HG03064 (cell line): ENCODE data around the gene SMURF1.

Source experiments
- ATAC-seq: cut with Tn5 transposase; IDR thresholded peaks from one replicate; pipeline ENCODE4 v1.9.1; 2021; ENCODE audit warnings: low read depth; ENCODE audit not compliant: unreplicated experiment

Gene SMURF1

DNA sequence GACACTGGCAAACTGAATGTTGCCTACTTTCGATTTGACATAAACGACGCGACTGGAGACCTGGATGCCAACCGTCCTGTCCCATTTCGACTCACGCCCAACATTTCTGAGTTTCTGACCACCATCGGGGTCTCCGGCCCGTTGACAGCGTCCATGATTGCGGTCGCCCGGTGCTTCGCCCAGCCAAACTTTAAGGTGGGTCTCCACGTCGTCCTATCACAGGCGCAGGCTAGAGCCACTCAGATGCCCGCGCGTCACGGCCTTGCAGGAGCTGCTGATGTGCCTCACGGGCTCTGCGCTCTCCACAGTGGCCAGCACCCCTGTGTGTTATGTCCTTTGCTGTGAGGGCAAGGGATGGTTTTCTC, 132.6 kb downstream of the SMURF1 start:
- no peak for ATAC-seq

DNA sequence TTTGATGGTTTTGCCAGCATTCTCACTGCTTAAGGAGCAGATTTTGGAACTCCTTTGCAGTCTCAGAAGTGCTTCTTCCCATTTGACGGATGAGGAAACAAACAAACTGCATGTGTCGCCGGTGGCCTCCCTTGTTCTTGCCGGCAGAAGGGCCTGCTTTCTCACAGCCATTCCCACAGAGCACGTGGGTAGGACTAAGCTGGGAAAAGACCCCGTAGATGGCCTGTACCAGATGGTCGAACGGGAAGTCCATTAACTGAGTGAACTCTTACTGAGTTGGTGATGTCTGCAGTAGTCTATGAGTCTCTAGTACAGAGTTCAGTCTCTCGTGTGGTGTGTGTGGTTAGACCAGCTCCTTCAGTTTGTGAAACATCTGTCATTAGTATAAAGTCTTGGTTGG, 133.6 kb downstream of the SMURF1 start:
- no peak for ATAC-seq

DNA sequence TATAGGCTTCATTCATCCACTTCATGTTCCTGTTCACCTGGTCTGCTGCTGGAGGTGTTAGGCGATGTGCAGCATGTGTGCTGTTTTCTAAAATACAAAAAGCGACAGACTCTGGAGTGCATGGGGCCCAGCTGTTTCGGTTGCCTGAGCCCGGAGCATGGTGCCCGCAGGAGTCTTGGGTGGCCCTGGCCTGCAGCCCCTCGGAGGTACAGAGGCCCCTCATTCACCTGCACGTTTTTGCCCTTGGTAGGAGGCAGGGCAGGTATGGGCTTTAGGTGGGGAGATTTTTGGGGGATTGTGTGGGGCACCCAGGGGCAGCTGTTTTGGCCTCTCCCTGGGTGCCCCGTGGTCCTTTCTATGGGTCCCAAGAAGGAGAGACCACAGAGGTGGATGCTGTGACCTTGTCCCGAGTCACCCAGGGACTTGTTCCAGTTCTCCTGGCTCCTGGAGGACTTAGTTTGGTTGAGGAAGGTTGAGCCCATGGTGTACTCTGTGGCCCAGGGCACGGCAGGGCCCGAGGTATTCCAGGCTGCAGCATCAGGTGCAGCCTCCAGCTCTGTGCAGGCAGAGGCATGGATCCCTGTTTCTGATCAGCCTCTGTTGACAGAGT, 134.9 kb downstream of the SMURF1 start:
- no peak for ATAC-seq

DNA sequence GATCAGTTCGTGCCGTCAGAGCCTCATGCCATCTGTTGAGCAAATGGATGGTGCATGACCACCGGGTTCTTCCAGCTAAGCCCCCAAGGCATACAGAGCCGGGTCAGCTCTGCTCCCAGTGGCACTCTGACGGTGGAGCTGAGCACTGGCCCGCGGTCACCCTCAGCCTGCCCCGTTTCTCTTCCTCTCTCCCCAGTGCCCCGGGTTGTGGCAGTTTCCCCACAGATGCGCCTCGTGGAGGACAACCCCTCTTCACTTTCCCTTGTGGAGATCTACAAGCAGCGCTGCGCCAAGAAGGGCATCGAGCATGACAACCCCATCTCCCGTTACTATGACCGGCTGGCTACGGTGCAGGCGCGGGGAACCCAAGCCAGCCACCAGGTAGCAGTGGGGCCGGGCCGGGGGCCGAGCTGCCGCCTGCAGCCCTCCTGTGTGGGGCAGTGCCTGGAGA, 135.7 kb downstream of the SMURF1 start:
- no peak for ATAC-seq

DNA sequence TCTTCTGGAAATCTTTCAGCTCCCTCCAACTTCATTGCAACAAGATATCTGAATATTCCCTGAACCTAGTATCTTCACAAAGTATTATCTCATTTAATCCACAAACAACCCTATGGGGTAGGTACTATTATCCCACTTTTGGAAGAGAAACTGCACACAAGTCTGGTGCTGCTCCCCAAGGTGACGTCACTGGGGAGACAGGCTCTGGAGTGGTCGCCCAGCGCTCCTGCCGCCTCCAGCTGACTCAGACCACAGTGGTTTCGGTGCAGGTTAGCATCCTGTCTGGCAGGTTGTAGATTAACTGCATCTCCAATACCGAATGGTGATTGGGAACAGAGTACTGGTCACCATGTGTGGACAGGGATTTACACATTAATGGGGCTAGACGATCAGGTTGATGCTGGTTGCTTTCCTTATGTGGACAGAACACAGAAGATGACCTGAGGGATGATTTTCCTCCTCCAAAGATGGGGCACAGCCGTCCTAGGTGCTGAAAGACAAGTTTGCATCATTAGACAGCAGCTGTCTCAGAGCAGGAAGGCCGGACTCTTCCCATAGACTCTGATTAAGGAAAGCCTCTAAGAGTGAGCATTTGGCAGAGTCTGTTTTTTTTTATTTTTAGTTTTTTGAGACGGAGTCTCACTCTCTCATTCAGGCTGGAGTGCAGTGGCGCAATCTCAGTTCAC, 137.0 kb downstream of the SMURF1 start:
- no peak for ATAC-seq

DNA sequence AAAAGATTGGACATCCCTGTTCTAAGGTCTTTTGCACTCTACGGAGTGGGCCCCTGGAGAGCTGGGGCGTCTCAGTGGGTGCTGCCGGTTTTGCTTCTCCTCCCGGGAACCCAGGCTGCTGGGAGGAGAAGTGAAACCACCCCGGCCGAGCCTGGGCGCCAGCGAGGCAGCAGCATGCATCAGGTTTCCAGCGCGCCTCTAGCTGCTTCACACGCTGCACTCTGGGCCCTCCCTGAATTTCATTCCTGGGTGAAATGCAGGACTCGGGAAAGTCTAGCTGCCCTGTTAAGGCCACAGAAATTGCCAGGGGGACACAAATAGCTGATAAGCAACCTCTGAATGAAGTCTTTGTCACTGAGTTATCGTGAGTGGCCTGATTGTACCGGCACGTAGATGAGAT, 138.1 kb downstream of the SMURF1 start:
- ATAC-seq = no peak

DNA sequence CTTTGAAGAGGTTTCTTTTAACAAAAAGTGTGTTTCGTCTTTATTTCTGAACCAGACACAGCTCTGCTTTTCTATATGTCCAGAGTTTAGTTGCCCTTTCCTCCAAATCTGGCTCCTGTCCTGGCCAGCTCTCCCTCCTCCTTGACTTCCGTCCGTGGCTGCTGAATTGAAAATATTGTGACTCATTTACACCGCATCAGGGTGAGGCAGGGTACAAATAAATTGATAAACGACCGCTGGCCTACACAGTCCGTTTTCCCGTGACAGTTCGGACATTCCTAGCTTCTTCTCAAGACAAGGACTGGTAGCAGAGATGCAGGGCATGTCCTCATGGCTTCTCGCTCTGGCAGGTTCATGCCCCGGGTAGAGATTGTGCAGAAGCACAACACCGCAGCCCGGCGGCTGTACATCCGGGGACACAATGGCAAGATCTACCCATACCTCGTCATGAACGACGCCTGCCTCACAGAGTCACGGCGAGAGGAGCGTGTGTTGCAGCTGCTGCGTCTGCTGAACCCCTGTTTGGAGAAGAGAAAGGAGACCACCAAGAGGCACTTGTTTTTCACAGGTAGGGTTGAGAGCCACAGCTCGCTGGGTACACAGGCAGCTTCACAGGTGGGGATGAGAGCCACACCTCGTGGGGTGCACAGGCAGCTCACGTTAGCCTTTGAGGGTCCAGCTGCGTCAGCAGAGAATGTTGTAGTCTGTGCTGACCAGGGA, 139.0 kb downstream of the SMURF1 start:
- ATAC-seq = no peak

DNA sequence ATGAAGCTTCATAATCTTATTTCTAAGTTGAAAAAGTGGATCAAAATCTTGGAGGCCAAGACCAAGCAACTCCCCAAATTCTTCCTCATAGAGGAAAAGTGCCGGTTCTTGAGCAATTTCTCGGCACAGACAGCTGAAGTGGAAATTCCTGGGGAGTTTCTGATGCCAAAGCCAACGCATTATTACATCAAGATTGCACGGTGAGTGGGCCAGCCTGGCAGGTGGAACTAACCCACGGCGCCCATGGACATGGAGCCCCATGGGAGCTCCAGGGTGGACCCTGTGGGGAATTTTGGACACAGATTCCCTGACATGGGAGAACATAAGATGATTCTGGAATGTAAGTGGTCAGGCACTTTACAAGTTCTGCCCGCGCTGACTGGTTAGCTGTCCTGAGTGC, 139.7 kb downstream of the SMURF1 start:
- no peak for ATAC-seq

DNA sequence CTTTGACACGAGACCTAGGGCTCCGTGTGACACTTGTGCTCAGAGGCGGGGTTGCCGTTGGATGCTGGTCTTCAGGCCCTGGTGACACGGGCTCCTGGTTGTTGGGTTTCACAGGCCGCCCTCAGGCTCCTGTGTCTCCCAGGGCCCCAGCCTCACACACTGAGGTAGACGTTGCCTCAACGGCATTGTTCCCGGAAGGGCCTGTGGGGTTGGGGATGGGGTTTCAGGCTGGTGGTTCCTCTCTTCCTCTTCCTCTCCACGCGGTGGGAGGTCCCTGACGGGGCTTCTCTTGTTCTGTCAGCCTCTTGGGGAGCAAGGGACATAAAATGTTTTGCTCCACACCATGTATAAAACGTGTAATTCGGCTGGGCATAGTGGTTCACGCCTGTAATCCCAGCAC, 140.5 kb downstream of the SMURF1 start:
- ATAC-seq = no peak

DNA sequence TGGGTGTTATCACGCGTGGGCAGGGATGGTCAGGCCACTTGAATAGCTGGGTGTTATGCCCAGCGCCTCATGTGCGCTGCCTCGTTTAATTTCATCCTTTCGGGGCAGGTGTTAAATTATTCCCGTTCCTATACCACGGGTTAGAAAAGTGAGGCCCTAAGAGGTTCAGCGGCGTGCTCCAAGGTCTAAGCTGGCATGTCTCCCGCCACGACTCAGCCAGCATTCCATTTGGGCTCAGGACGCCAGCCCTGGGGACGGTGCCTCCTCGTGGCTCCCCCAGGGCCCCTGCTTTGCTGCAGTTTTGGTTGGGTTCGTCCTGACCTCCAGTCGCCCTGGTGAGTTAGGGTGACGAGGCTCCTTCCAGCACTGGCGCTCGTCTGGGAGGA, 141.1 kb downstream of the SMURF1 start:
- ATAC-seq = no peak

DNA sequence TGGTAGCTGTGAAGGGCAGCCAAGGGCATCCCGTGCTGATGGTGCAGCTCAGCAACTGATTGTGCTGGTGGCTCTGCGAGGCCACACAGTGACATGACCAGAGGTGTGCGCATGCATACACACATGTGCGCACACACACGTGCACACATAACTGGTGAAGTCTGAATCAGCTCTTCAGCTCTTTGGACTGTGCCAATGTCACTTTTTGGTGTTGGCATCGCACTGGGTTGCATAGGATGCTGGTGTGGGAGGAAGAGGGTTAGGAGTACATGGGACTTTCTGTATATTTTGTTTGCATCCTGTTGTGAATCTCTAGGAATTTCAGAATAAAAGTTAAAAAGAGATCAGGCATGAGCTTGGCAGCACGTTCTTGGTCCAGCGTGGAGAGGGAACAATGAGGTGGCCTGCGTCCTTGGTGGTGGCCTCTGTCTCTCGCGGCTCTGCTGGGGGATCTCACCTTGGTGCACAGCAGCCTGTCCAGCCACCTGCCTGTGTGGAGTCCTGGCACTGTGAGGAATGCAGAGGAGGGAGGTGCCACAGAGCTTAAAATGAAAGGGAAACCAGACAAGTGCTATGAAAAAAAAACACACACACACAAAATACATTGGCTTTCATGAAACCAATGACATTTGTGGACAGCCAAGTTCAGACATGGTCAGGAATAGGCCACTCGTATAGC, 141.6 kb downstream of the SMURF1 start:
- ATAC-seq = no peak

DNA sequence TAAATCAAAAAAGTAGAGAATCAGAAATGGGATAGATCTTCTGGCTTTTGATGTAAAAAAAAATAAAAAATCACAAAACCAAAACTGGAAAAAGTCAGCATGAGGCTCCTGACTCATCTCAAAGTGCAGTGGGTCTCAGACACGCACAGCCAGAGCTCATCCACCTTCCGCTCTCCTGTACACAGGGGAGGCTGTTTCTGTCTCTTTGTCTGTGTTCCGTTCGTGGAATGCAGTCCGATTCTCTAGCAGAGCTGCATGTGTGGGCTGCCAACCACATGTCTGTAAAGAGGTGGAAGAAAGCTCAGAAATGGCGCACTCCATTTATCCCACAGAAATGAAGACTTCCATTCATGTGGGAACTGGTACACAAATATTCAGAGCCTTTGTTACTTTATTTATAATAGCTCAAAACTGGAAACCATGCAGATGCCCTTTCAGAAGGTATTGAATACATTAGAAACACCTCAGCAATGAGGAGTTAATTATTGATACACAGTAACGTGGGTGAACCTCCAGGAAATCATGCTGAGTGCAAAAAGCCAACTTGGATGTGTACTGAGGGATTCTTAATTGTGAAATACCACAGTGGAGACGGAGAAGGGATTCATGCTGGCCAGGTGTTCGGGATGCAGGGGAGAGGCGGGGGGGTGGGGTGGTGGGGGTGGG, 142.3 kb downstream of the SMURF1 start:
- no peak for ATAC-seq

DNA sequence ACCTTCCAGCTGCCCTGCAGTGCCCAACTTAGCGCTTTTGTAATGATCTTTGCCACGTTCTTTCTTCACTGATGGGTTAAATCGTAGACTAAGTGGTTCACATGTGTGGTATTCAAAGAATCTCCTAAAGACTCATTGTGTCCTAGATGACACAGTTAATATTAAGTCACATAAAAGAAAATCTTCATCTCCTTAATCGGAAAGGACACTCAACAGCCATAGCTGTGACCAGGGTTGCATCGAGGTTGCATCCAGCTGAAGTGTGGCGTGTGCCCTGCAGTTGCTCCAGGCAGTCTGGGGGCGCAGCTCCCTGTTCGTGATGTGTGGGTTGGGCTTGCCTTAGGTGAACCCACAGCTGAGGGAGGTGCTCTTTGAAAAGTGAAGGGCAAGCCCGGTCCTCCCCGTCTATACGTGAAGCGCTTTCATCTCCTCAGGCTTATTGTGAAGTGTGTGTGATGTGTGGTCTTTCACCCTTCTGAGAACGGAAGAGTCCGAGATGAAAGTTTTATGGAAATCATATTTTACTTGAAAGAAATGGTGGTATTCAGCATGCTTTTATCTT, 142.9 kb downstream of the SMURF1 start:
- no peak for ATAC-seq

DNA sequence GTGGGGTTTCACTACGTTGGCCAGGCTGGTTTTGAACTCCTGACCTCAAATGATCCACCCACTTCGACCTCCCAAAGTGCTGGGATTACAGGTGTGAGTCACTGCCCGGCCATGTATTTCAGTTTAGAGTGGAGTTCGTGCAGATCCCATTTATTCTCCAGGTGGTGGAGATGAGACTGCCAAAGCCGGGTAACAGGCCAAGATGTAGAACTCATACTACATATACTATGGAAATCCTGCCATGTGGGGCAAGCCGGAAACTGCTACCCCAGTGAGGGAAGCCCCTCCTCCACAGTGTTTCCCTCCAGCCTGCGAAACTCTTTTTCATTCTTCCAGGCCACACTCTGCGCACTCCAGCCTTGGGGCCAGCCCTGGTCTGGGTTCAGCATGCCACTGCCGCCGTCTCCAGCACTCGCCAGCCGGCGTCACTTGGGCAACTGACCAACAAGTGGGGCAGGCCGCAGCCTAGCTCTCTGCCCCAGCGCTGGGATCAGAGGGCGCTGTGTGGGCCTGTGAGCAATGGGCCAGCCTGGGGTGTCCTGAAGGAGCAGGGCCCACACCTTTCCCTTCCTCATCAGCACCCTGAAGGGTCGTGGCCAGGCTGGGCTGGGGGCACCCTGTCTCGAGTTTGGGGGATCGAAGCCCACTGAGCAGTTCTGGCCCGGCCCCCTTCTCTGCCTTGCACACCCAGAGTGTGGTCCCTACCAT, 143.6 kb downstream of the SMURF1 start:
- ATAC-seq = no peak

DNA sequence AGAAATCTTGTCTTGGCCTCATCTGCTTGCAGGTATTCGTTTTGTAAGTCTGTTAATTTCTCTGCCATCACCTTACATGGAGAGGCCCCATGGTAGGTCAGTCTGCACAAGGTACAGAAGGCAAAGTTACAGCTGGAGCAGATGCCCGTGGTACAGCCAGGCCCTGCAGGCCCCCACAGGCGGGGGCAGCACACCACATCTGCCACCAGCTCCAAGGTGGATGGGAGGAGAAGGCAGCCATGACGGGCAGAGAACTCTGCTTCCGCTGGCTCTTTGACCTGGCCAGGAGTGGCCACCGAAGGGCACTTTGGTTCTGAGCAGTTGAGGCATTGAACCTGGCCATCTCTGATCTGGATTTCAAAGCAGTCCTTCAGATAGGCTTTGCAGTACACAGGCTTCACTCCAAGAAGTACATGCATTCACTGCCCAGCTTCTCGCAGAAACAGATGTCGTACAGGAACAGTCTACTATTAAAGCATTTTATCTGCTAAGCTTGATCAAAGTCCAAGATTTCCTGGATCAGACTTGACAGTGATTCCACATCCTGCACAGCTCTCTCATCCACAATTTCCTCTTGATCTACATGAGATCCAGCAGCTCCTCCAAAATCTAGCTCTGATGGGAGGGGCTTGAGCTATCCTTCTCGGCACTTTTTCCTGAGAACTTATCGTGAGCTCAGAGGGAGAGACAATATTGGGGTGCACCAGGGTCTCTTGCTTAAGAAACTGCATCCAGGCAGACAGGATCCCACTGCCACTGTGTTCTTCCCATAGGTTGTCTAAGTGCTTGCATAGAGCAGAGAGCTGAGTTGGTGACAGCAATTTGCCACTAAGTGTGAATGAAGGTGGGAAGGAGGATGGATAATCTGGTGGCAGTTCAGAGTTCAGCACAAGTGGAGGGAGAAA, 144.8 kb downstream of the SMURF1 start:
- ATAC-seq = no peak

DNA sequence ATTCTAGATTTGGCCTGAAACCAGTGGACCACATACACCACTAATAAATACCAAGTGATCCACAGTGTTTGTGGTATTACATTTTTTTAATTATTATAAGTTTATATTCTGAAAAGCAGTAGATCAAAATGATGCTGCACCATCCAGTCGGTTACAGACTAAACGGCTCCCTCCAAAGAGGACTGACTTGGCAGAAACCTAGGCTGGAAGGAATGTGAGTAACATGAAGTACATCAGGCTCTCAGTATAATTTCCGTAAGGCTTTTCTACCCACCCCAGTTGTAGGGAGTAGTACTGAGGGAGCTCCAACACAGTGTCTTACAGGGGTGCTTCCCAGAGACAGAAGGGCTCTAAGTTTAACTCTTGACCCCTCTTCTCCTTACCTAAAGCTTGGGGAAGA, 146.1 kb downstream of the SMURF1 start:
- no peak for ATAC-seq

DNA sequence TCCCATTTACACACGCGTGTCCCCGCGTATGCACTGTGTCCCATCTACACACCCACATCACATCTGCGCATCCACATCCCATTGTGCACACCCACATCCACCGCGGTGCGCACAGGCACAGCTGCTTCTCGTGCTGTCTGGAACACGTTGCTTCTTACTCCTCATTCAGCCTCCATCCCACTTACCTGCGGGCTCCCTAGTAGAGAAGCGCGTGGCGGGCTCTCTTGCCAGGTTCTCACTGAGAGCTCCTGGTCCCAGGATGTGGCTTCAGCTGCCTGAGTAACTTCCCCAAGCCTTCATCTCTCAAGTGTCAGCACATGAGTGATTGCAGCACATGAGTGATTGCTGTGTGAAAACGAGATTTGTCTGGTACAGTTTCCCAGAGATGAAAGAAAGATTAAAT, 147.8 kb downstream of the SMURF1 start:
- peak; percentile 74 for ATAC-seq

DNA sequence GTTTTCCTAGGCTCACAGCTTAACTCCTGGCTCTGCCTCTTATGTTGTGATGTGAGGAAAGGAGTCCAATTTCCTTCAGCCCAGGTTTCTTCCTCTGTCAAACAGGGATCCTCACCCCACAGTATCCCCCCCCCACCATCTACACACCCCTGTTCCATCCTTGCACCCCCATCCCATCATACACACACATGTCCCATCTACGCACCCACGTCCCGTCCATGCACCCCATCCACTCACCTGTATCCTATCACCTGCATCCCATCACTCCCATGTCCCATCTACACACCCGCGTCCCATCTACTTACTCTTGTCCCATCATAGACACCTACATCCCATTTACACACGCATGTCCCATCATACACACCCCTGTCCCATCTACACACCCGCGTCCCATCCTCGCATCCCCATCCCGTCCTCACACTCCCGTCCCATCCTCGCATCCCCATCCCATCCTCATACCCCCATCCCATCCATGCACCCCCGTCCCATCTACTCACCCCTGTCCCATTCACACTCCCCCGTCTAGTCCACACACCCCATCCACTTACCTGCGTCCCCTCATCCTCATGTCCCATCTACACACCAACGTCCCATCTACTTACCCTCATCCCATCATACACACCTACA, 148.3 kb downstream of the SMURF1 start:
- no peak for ATAC-seq

DNA sequence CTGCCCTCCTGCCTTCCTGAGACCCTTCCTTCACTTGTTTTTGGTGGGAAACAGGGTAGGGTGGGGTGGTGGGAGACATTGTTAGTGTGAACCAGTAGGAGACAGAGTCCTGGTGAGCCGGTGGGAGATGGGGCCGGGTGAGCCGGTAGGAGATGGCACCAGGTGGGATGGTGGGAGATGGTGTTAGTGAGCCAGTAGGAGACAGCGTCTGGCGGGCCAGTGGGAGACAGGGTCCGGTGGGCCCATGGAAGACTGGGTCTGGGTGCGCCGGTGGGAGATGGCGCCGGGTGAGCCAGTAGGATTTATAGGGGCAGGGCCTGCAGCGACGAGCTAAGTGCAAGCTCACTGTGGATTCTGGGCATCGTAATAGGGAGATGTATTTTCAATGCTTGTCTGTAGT, 148.8 kb downstream of the SMURF1 start:
- no peak for ATAC-seq
